ENCODE results near the gene SIPA1L3.

GRCh38 chr19:38100589-38100988 is 193.6 kb downstream of the SIPA1L3 start:
- TF ChIP-seq, protein P1, sequence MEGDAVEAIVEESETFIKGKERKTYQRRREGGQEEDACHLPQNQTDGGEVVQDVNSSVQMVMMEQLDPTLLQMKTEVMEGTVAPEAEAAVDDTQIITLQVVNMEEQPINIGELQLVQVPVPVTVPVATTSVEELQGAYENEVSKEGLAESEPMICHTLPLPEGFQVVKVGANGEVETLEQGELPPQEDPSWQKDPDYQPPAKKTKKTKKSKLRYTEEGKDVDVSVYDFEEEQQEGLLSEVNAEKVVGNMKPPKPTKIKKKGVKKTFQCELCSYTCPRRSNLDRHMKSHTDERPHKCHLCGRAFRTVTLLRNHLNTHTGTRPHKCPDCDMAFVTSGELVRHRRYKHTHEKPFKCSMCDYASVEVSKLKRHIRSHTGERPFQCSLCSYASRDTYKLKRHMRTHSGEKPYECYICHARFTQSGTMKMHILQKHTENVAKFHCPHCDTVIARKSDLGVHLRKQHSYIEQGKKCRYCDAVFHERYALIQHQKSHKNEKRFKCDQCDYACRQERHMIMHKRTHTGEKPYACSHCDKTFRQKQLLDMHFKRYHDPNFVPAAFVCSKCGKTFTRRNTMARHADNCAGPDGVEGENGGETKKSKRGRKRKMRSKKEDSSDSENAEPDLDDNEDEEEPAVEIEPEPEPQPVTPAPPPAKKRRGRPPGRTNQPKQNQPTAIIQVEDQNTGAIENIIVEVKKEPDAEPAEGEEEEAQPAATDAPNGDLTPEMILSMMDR (conservative IDR thresholded peaks at IDR 0.05): no peak
- TF ChIP-seq ZFX (IDR thresholded peaks at IDR 0.05): no peak

Data from C4-2B (cell line).